Natural killer cell (primary cell): ENCODE measurements around the gene CDKAL1. TPM values are rescaled to one million over a fixed set of nuclear protein-coding genes. Genes with fewer than 3 reads are reported as not detected.
"Not testable (repeated sequence)": the region's sequence is repeated elsewhere in the genome, so short reads cannot be mapped to it uniquely, and the experiment has no call there.

Source experiments
- ATAC-seq, 3 donors: fragments of 150-1000 bp in 2 of 3; fragments of 200-7000 bp in 1 of 3; cut with Tn5 transposase; 1 replicate in 1 of 3; 2 replicates in 2 of 3; pipeline ENCODE4 v1.10.0; 2021; ENCODE audit warnings: mild to moderate bottlenecking in 2 of 3, moderate library complexity in 2 of 3
- DNase-seq, 2 donors: peaks; one replicate each; pipeline versions ENCODE4 v3.0.0 to v3.0.0-alpha.2; 2013 to 2021; ENCODE audit warnings: mixed read lengths in 1 of 2
- H3K27ac ChIP-seq: one replicate; pipeline ENCODE4 v1.5.1; 2013; ENCODE audit warnings: mild to moderate bottlenecking, low read length
- H3K27me3 ChIP-seq: one replicate; pipeline ENCODE4 v1.6.1; 2013; ENCODE audit warnings: low read length; ENCODE audit not compliant: control insufficient read depth, insufficient read depth
- H3K36me3 ChIP-seq: one replicate; pipeline ENCODE4 v1.6.1; 2013; ENCODE audit warnings: low read length; ENCODE audit not compliant: control insufficient read depth, insufficient read depth
- H3K4me1 ChIP-seq: one replicate; pipeline ENCODE4 v1.6.1; 2013; ENCODE audit warnings: low read length; ENCODE audit not compliant: control insufficient read depth, insufficient read depth
- H3K4me3 ChIP-seq: one replicate; pipeline ENCODE4 v1.5.1; 2013; ENCODE audit warnings: low read length
- H3K9me3 ChIP-seq: one replicate; pipeline ENCODE4 v1.6.1; 2013; ENCODE audit warnings: low read length; ENCODE audit not compliant: control insufficient read depth, insufficient read depth
- H3K27ac Mint-ChIP-seq, 2 donors: one replicate each; pipeline ENCODE4 v1.8.0; 2022; ENCODE audit warnings: mild to moderate bottlenecking in 2 of 2, mixed read lengths in 2 of 2, moderate library complexity in 1 of 2
- H3K27me3 Mint-ChIP-seq, 2 donors: one replicate each; pipeline ENCODE4 v1.8.0; 2022; ENCODE audit warnings: low read depth in 2 of 2, mixed read lengths in 2 of 2
- H3K36me3 Mint-ChIP-seq: one replicate; pipeline ENCODE4 v1.8.0; 2022; ENCODE audit warnings: mixed read lengths
- H3K4me1 Mint-ChIP-seq, 2 donors: one replicate each; pipeline ENCODE4 v1.8.0; 2022; ENCODE audit warnings: mixed read lengths in 2 of 2
- H3K4me3 Mint-ChIP-seq: one replicate; pipeline ENCODE4 v1.8.0; 2022; ENCODE audit warnings: mild to moderate bottlenecking, moderate library complexity, mixed read lengths
- H3K9me3 Mint-ChIP-seq, 2 donors: one replicate each; pipeline ENCODE4 v1.8.0; 2022; ENCODE audit warnings: mixed read lengths in 2 of 2
- WGBS: methylation state at CpG from one replicate; pipeline ENCODE4 v1.1.7; 2013; ENCODE audit warnings: missing lambda C conversion rate; ENCODE audit not compliant: insufficient coverage; 5-methylcytosine and 5-hydroxymethylcytosine counted together
- intact Hi-C: fragments of 100-400 bp; cut with micrococcal nuclease; formaldehyde crosslinking; loops from one replicate; pipeline ENCODE4 v1.14.2; 2022
- total RNA-seq, 4 donors: library from RNA; stranded (reverse); fragments of 120-200 nt in 1 of 4; gene quantifications; one replicate each; pipeline versions ENCODE4 v1.2.3 to v1.2.4, GENCODE V29; 2013 to 2022
- TF ChIP-seq, protein P1 (sequence below): fragments of 200-600 bp; IDR thresholded peaks from one replicate; pipeline ENCODE4 v1.8.0; 2022; ENCODE audit warnings: antibody characterized with exemption

Gene CDKAL1
- total RNA-seq, 3 donors from 2014 or later (not counting 1 experiment from before 2014, with no cell fraction given): 26.0 to 32.8 (median 28.9) TPM

DNA sequence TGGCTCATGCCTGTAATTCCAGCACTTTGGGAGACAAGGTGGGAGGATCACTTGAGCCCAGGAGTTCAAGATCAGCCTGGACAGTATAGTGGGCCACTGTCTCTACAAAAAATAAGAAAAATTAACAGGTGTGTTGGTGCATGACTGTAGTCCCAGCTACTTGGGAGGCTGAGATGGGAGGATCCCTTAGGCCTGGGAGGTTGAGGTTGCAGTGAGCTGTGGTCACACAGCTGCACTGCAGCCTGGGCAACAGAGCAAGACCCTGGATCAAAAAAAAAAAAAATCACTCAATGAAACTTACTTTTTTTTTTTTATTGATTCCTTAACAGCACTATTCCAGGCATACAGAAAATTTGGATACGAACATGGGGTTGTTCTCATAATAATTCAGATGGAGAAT is 14.0 kb downstream of the CDKAL1 start:
- peaks cover 3 to 7% of the 10 kb centered on the region in 2 donors for H3K4me1 Mint-ChIP-seq
- Histone ChIP-seq H3K9me3 (no peaks in the 10 kb centered on the region), H3K36me3 (peaks cover 37% of the 10 kb centered on the region), H3K27me3 (no peaks in the 10 kb centered on the region), H3K4me1 (no peaks in the 10 kb centered on the region), H3K4me3 (no peak overlapping the region), H3K27ac (no peak overlapping the region)
- WGBS: no CpG with 5 or more reads among the region's 1 CpG
- intact Hi-C loops: no loop called here
- H3K9me3 Mint-ChIP-seq: no peaks in the 10 kb centered on the region
- TF ChIP-seq, protein P1, sequence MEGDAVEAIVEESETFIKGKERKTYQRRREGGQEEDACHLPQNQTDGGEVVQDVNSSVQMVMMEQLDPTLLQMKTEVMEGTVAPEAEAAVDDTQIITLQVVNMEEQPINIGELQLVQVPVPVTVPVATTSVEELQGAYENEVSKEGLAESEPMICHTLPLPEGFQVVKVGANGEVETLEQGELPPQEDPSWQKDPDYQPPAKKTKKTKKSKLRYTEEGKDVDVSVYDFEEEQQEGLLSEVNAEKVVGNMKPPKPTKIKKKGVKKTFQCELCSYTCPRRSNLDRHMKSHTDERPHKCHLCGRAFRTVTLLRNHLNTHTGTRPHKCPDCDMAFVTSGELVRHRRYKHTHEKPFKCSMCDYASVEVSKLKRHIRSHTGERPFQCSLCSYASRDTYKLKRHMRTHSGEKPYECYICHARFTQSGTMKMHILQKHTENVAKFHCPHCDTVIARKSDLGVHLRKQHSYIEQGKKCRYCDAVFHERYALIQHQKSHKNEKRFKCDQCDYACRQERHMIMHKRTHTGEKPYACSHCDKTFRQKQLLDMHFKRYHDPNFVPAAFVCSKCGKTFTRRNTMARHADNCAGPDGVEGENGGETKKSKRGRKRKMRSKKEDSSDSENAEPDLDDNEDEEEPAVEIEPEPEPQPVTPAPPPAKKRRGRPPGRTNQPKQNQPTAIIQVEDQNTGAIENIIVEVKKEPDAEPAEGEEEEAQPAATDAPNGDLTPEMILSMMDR: no peak
- H3K27me3 Mint-ChIP-seq: no peaks in the 10 kb centered on the region
- peaks cover 7% of the 10 kb centered on the region for H3K36me3 Mint-ChIP-seq
- DNase-seq (no peak), ATAC-seq (no peak)
- H3K27ac Mint-ChIP-seq: no peak overlapping the region
- no peak overlapping the region for H3K4me3 Mint-ChIP-seq

GRCh38 chr6:20549398-20549797 is 15.1 kb downstream of the CDKAL1 start:
- H3K27ac Mint-ChIP-seq, H3K27me3 Mint-ChIP-seq, H3K4me1 Mint-ChIP-seq, H3K9me3 Mint-ChIP-seq, H3K27me3 ChIP-seq, H3K4me3 ChIP-seq, H3K36me3 Mint-ChIP-seq, H3K4me1 ChIP-seq, H3K9me3 ChIP-seq, intact Hi-C loops, H3K27ac ChIP-seq, H3K4me3 Mint-ChIP-seq, ATAC-seq, DNase-seq: not testable (repeated sequence)
- WGBS: 99% methylated on average over 3 of the region's 3 CpGs
- peaks cover 41% of the 10 kb centered on the region for H3K36me3 ChIP-seq

DNA sequence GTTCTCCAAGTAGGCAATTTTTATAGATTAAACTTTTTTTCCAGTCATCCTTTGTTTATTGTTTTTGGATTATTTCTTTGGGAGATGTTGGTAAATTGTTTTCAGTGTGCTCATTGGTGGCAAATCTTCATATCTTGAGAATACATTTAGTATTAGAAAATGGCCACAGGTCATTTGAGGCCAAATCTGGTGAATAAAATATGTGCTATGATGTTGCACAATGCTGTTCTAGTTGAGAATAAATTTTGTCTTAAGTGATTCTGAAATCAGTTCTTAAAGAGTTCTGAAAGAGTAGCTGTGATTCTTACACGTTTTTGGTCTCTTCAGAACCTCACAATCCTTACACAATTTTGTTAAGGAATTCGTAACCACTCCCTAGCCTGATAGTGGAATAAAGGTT is 20.1 kb downstream of the CDKAL1 start:
- Histone ChIP-seq H3K4me3 (no peak overlapping the region), H3K9me3 (no peaks in the 10 kb centered on the region), H3K36me3 (peaks cover 16% of the 10 kb centered on the region), H3K4me1 (no peaks in the 10 kb centered on the region), H3K27ac (no peak overlapping the region), H3K27me3 (no peaks in the 10 kb centered on the region)
- ATAC-seq (no peak), DNase-seq (no peak)
- Mint-ChIP-seq H3K27me3 (no peaks in the 10 kb centered on the region), H3K9me3 (no peaks in the 10 kb centered on the region), H3K4me1 (no peaks in the 10 kb centered on the region), H3K36me3 (peaks cover 7% of the 10 kb centered on the region), H3K27ac (no peak overlapping the region), H3K4me3 (no peak overlapping the region)
- WGBS: 100% methylated on average over 1 of the region's 2 CpGs
- TF ChIP-seq, protein P1: no peak
- intact Hi-C loops: no loop called here

DNA sequence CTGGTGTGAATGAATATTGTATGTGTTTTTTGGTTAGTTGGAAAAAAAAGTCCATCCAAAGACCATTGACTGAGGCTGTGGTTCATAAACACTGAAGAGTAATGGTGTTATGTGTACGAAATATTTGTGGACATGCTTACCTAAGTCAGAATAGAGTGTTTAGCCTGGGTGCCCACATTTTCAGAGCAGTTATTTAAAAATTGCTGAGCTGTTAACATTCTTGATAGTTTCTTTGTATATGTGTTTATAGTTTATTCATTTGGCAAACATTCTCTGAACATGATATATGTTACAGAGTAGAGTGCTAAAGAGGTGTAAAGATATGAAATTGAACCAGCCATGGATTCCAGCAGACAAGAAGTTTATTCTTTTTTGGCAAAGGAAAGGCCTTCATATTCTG is 20.6 kb downstream of the CDKAL1 start:
- Histone ChIP-seq H3K27me3 (no peaks in the 10 kb centered on the region), H3K36me3 (peaks cover 15% of the 10 kb centered on the region), H3K9me3 (no peaks in the 10 kb centered on the region), H3K4me1 (no peaks in the 10 kb centered on the region), H3K4me3 (no peak overlapping the region), H3K27ac (no peak overlapping the region)
- Mint-ChIP-seq H3K4me1 (no peaks in the 10 kb centered on the region), H3K4me3 (no peak overlapping the region), H3K9me3 (no peaks in the 10 kb centered on the region), H3K27me3 (no peaks in the 10 kb centered on the region), H3K36me3 (peaks cover 7% of the 10 kb centered on the region), H3K27ac (no peak overlapping the region)
- no peak for DNase-seq
- TF ChIP-seq, protein P1: no peak
- no peak for ATAC-seq
- WGBS: 100% methylated on average over 1 of the region's 1 CpG
- intact Hi-C loops: no loop called here
